GM10847 (cell line): ENCODE measurements around the gene ZNF853.

ENCODE experiments used
- POLR2A ChIP-seq: IDR thresholded peaks from 2 replicates; pipeline ENCODE4 v1.6.1; 2011; ENCODE audit not compliant: insufficient read length; ENCODE audit errors: extremely low read depth

Gene ZNF853

GRCh38 chr7:6614953-6615722, at the start of gene ZNF853:
Gene ZNF853 (plus strand): TSS chr7:6615610. CDS start chr7:6616175, 565 bp downstream.
- TF ChIP-seq POLR2A: no peak

GRCh38 chr7:6565655-6566054, 49.8 kb upstream of the ZNF853 start:
- TF ChIP-seq POLR2A: no peak

GRCh38 chr7:6567886-6568285, 47.5 kb upstream of the ZNF853 start:
- no peak for TF ChIP-seq POLR2A

GRCh38 chr7:6571160-6571779, 44.1 kb upstream of the ZNF853 start:
- TF ChIP-seq POLR2A: no peak

GRCh38 chr7:6575281-6576023, 40.0 kb upstream of the ZNF853 start:
- TF ChIP-seq POLR2A: no peak

- TF ChIP-seq POLR2A: no peak
These were observed 39.2 kb upstream of the ZNF853 start for GRCh38 chr7:6576024-6576866.

- peak; percentile 97 for TF ChIP-seq POLR2A
These were observed 37.9 kb upstream of the ZNF853 start, which contains the start of gene ZDHHC4 for GRCh38 chr7:6577369-6578113. Gene ZDHHC4 (plus strand): TSS chr7:6577454. CDS start chr7:6580562, 3,108 bp downstream.

- TF ChIP-seq POLR2A: no peak
These were observed 37.0 kb upstream of the ZNF853 start for GRCh38 chr7:6578114-6579084.

GRCh38 chr7:6579446-6579845, 36.0 kb upstream of the ZNF853 start:
- TF ChIP-seq POLR2A: no peak

- TF ChIP-seq POLR2A: no peak
These were observed 26.8 kb upstream of the ZNF853 start for GRCh38 chr7:6588566-6588965.

- TF ChIP-seq POLR2A: no peak
These were observed 26.1 kb upstream of the ZNF853 start for GRCh38 chr7:6589151-6589828.

GRCh38 chr7:6589829-6590644, 25.4 kb upstream of the ZNF853 start, which contains the start of gene INTS15:
Gene INTS15 (plus strand): TSS chr7:6590021. CDS start chr7:6590284, 263 bp downstream.
- peak; percentile 94 for TF ChIP-seq POLR2A
